Measurements from ENCODE around the gene TBC1D24.

The TBC1D24 gene

GRCh38 chr16:2500430-2500917 lies 25.5 kb downstream of the TBC1D24 start:
- DNase-seq = no peak

GRCh38 chr16:2500918-2501750 lies 26.2 kb downstream of the TBC1D24 start:
- no peak for DNase-seq

GRCh38 chr16:2501946-2502895 lies 27.3 kb downstream of the TBC1D24 start:
- no peak for DNase-seq

GRCh38 chr16:2505695-2506094 lies 30.8 kb downstream of the TBC1D24 start:
- no peak for DNase-seq

- no peak for DNase-seq
These were observed 32.2 kb downstream of the TBC1D24 start for GRCh38 chr16:2507052-2507659.

- DNase-seq = no peak
These were observed 32.7 kb downstream of the TBC1D24 start for GRCh38 chr16:2507665-2508064.

GRCh38 chr16:2508722-2509400 lies 33.9 kb downstream of the TBC1D24 start:
- no peak for DNase-seq

GRCh38 chr16:2511128-2511800 lies 36.3 kb downstream of the TBC1D24 start:
- no peak for DNase-seq

- no peak for DNase-seq
These were observed 37.2 kb downstream of the TBC1D24 start for GRCh38 chr16:2511996-2512734.

- DNase-seq = no peak
These were observed 37.9 kb downstream of the TBC1D24 start for GRCh38 chr16:2512735-2513404.

GRCh38 chr16:2513405-2514332 lies 38.7 kb downstream of the TBC1D24 start, which contains the start of gene ATP6V0C:
Gene ATP6V0C, plus strand, starts transcription at chr16:2513952. Its CDS starts 152 bp downstream, at chr16:2514104.
- peak; percentile 36 for DNase-seq

- DNase-seq = no peak
These were observed 39.6 kb downstream of the TBC1D24 start for GRCh38 chr16:2514333-2515179.

- DNase-seq = no peak
These were observed 40.4 kb downstream of the TBC1D24 start for GRCh38 chr16:2515180-2515851.

GRCh38 chr16:2516391-2517240 lies 41.7 kb downstream of the TBC1D24 start:
- no peak for DNase-seq

GRCh38 chr16:2517954-2518605 lies 43.2 kb downstream of the TBC1D24 start:
- no peak for DNase-seq

Measured in NCI-H1436 treated with DMSO at 0.1 percent for 48 hours (cell line).